Keratinocyte (primary cell): ENCODE data around the gene BTN2A1. TPM values are rescaled to one million over a fixed set of nuclear protein-coding genes. Genes with fewer than 3 reads are reported as not detected.
A peak's percentile ranks its signal among the peaks of the same experiment; 100 is the strongest.

ENCODE experiments used
- DNase-seq: peaks from one replicate; pipeline ENCODE4 v3.0.0-alpha.2; 2011; ENCODE audit warnings: low read depth, missing footprints, low spot score
- FAIRE-seq: peaks from 2 replicates; lab custom pipeline; 2011; peaks lifted over from hg19 to GRCh38; lab: Jason Lieb, UNC
- H2AFZ ChIP-seq: 2 replicates; pipeline ENCODE4 v1.6.0; 2012; ENCODE audit warnings: low read length, control low read depth, inconsistent platforms; ENCODE audit not compliant: control insufficient read depth
- H3K27ac ChIP-seq: 2 replicates; pipeline ENCODE4 v1.5.1; 2011; ENCODE audit warnings: low read length; ENCODE audit not compliant: control insufficient read depth, insufficient read depth
- H3K27me3 ChIP-seq: 3 replicates; pipeline ENCODE4 v1.6.0; 2011; ENCODE audit warnings: low read length; ENCODE audit not compliant: control insufficient read depth, insufficient read depth; ENCODE audit errors: extremely low read depth
- H3K36me3 ChIP-seq, 2 experiments: 2 replicates in 1 of 2; 3 replicates in 1 of 2; pipeline ENCODE4 v1.5.1; 2011; ENCODE audit warnings: low read length in 2 of 2, mild to moderate bottlenecking in 1 of 2; ENCODE audit not compliant: control insufficient read depth in 2 of 2, insufficient read depth in 2 of 2; ENCODE audit errors: extremely low read depth in 1 of 2
- H3K4me1 ChIP-seq: 3 replicates; pipeline ENCODE4 v1.5.1; 2011; ENCODE audit warnings: low read length; ENCODE audit not compliant: control insufficient read depth, insufficient read depth; ENCODE audit errors: extremely low read depth
- H3K4me2 ChIP-seq: 3 replicates; pipeline ENCODE4 v1.6.0; 2011; ENCODE audit warnings: low read depth, low read length; ENCODE audit not compliant: control insufficient read depth, insufficient read depth; ENCODE audit errors: extremely low read depth
- H3K4me3 ChIP-seq, 3 experiments: fragments of 200-600 bp in 1 of 3; sonication (generic) in 1 of 3; 2 replicates in 2 of 3; 3 replicates in 1 of 3; pipeline ENCODE4 v1.5.1; 2011 to 2016; ENCODE audit warnings: low read length in 3 of 3, mild to moderate bottlenecking in 3 of 3, control low read depth in 2 of 3, inconsistent platforms in 1 of 3, low read depth in 1 of 3, mixed read lengths in 1 of 3, mixed run types in 1 of 3, moderate library complexity in 1 of 3; ENCODE audit not compliant: control insufficient read depth in 2 of 3, insufficient read depth in 2 of 3; ENCODE audit errors: extremely low read depth in 1 of 3
- H3K79me2 ChIP-seq: 2 replicates; pipeline ENCODE4 v1.6.0; 2012; ENCODE audit warnings: low read length; ENCODE audit not compliant: control insufficient read depth, insufficient read depth
- H3K9ac ChIP-seq: 3 replicates; pipeline ENCODE4 v1.6.0; 2011; ENCODE audit warnings: low read length; ENCODE audit not compliant: control insufficient read depth, insufficient read depth; ENCODE audit errors: extremely low read depth
- H3K9me1 ChIP-seq: 3 replicates; pipeline ENCODE4 v1.6.0; 2011; ENCODE audit warnings: low read length; ENCODE audit not compliant: control insufficient read depth, insufficient read depth; ENCODE audit errors: extremely low read depth
- H3K9me3 ChIP-seq: 2 replicates; pipeline ENCODE4 v1.5.1; 2012; ENCODE audit warnings: low read depth, low read length; ENCODE audit not compliant: control insufficient read depth
- H4K20me1 ChIP-seq: 3 replicates; pipeline ENCODE4 v1.6.0; 2011; ENCODE audit warnings: low read length; ENCODE audit not compliant: control insufficient read depth, insufficient read depth; ENCODE audit errors: extremely low read depth
- CTCF ChIP-seq, 3 experiments: IDR thresholded peaks in 1 of 3; conservative IDR thresholded peaks in 1 of 3; optimal IDR thresholded peaks in 1 of 3; 2 replicates in 2 of 3; 3 replicates in 1 of 3; pipeline versions ENCODE3 to v1.5.1; 2011; ENCODE audit warnings: low read length in 3 of 3, mild to moderate bottlenecking in 3 of 3, moderate library complexity in 2 of 3, control low read depth in 1 of 3, inconsistent platforms in 1 of 3; ENCODE audit not compliant: insufficient read depth in 2 of 3; ENCODE audit errors: extremely low read depth in 1 of 3
- EZH2 ChIP-seq: IDR thresholded peaks from one replicate; pipeline ENCODE4 v1.6.1; 2012; ENCODE audit warnings: inconsistent platforms, mild to moderate bottlenecking, low read length, moderate library complexity
- dilution Hi-C: fragments of 300-500 bp; cut with MboI; formaldehyde crosslinking; loops from one replicate; pipeline ENCODE4 v1.7.0; 2020; ENCODE audit warnings: low sequenced_read_pairs; ENCODE audit not compliant: extremely low pct_ligation_motif_present
- polyA plus RNA-seq, 5 experiments: library from polyadenylated mRNA; depleted of rRNA in 3 of 5; stranded (reverse) in 3 of 5; stranded (forward) in 1 of 5; unstranded in 1 of 5; fragments of >200 nt; gene quantifications; 1 replicate in 1 of 5; 2 replicates in 3 of 5; 3 replicates in 1 of 5; pipeline versions ENCODE4 v1.2.1 to v1.2.3, GENCODE V29; 2011 to 2012; ENCODE audit warnings: missing spikeins in 2 of 5, low read depth in 1 of 5, low replicate concordance in 1 of 5

The BTN2A1 gene
- polyA plus RNA-seq, 1 donor (not counting 4 experiments of a cell fraction or from before 2014, with no cell fraction given): 13.9 TPM

- peak overlapping the region; percentile 69 for H2AFZ ChIP-seq
- no peaks in the 10 kb centered on the region for H3K9me3 ChIP-seq
- DNase-seq (no peak), FAIRE-seq (no peak)
- no peaks in the 10 kb centered on the region for H3K79me2 ChIP-seq
- peaks cover 17% of the 10 kb centered on the region for H3K4me1 ChIP-seq
- H4K20me1 ChIP-seq: no peaks in the 10 kb centered on the region
- H3K27me3 ChIP-seq: no peaks in the 10 kb centered on the region
- no peaks in the 10 kb centered on the region for H3K9me1 ChIP-seq
- H3K4me3 ChIP-seq: peak overlapping the region; percentile 48 to 62 (median 54)
- no peak for TF ChIP-seq CTCF (optimal IDR thresholded peaks at IDR 0.05 in 1 of 3, IDR thresholded peaks at IDR 0.05 in 1 of 3, conservative IDR thresholded peaks at IDR 0.05 in 1 of 3; ENCODE audit: extremely low read depth in 1 of 3, insufficient read depth in 2 of 3, low read length in 3 of 3)
- TF ChIP-seq EZH2: no peak
- dilution Hi-C loops: no loop called here
- H3K9ac ChIP-seq: peak overlapping the region; percentile 73
- peaks cover 0 to 2% of the 10 kb centered on the region in 2 experiments for H3K36me3 ChIP-seq
- H3K27ac ChIP-seq: peak overlapping the region; percentile 68
- peak overlapping the region; percentile 92 for H3K4me2 ChIP-seq
These were observed 16.8 kb upstream of the BTN2A1 start for GRCh38 chr6:26440977-26441358.

DNA sequence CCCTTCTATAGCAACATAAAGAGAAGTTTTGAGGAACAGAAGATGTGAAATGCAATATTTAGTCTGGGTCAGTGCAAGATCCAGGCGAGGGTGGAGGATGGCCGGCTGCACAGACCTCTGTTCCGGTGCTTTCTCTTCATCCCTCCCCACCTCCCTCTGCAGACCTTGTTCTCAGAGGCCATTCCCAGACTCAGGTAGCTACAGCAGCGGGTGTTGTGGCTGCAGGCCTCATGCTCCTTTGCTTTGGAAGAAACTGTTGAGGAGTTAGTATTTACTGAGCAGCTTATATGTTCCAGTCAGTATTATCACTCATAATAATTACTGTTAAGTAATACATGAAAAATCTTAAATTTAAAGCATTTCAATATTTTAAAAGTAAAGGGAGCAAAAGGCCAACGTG, 15.8 kb upstream of the BTN2A1 start:
- no peaks in the 10 kb centered on the region for H3K9me3 ChIP-seq
- H3K27ac ChIP-seq: no peak overlapping the region
- peaks cover 0 to 2% of the 10 kb centered on the region in 2 experiments for H3K36me3 ChIP-seq
- no peaks in the 10 kb centered on the region for H3K27me3 ChIP-seq
- H3K4me2 ChIP-seq: no peak overlapping the region
- FAIRE-seq (no peak), DNase-seq (no peak)
- no peaks in the 10 kb centered on the region for H3K79me2 ChIP-seq
- H3K9me1 ChIP-seq: no peaks in the 10 kb centered on the region
- H4K20me1 ChIP-seq: no peaks in the 10 kb centered on the region
- TF ChIP-seq CTCF (optimal IDR thresholded peaks at IDR 0.05 in 1 of 3, IDR thresholded peaks at IDR 0.05 in 1 of 3, conservative IDR thresholded peaks at IDR 0.05 in 1 of 3; ENCODE audit: extremely low read depth in 1 of 3, insufficient read depth in 2 of 3, low read length in 3 of 3) (no peak), EZH2 (no peak)
- H3K4me1 ChIP-seq: peaks cover 17% of the 10 kb centered on the region
- dilution Hi-C loops: no loop called here
- no peak overlapping the region for H3K4me3 ChIP-seq
- no peak overlapping the region for H2AFZ ChIP-seq
- H3K9ac ChIP-seq: no peak overlapping the region
